Prostate gland (tissue), 2 donors: ENCODE results near the gene ST8SIA6.

Experiments used
- POLR2A ChIP-seq: fragments of 450-650 bp; IDR thresholded peaks from one replicate; pipeline ENCODE4 v1.6.1; 2016; ENCODE audit warnings: antibody characterized with exemption, mild to moderate bottlenecking
- POLR2AphosphoS5 ChIP-seq: sonication (generic); formaldehyde crosslinking; IDR thresholded peaks from one replicate; pipeline ENCODE4 v1.6.1; 2017; ENCODE audit warnings: antibody characterized with exemption
- TF ChIP-seq, protein P1 (sequence below), 4 experiments: fragments of 200-600 bp in 2 of 4; fragments of 450-650 bp in 2 of 4; sonication (generic) in 2 of 4; IDR thresholded peaks; 1 replicate in 3 of 4; 2 replicates in 1 of 4; pipeline ENCODE4 v1.5.1; 2016 to 2019; ENCODE audit warnings: antibody characterized with exemption in 4 of 4, mild to moderate bottlenecking in 2 of 4, moderate library complexity in 2 of 4

DNA sequence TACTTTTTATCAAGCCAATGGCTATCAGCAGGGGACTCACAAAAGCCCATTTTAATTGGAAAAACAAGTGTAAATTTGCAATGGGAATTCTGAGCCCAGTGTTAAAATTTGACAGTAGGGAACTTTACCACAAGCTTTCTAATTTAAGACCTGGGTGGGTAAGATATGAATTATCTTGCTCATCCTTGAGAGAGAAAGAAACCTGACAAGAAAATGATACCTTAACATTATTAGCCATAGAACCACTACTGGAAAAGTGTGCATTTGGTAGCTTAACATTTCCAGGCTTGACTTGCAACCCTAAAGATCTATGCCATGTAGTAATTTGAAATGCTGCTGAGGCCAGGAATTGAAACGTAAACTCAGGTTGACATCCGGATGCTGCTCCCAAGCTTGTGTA, 2.7 kb upstream of the ST8SIA6 start:
- TF ChIP-seq, protein P1, sequence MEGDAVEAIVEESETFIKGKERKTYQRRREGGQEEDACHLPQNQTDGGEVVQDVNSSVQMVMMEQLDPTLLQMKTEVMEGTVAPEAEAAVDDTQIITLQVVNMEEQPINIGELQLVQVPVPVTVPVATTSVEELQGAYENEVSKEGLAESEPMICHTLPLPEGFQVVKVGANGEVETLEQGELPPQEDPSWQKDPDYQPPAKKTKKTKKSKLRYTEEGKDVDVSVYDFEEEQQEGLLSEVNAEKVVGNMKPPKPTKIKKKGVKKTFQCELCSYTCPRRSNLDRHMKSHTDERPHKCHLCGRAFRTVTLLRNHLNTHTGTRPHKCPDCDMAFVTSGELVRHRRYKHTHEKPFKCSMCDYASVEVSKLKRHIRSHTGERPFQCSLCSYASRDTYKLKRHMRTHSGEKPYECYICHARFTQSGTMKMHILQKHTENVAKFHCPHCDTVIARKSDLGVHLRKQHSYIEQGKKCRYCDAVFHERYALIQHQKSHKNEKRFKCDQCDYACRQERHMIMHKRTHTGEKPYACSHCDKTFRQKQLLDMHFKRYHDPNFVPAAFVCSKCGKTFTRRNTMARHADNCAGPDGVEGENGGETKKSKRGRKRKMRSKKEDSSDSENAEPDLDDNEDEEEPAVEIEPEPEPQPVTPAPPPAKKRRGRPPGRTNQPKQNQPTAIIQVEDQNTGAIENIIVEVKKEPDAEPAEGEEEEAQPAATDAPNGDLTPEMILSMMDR (IDR thresholded peaks at IDR 0.05): no peak
- TF ChIP-seq POLR2A: no peak
- TF ChIP-seq POLR2AphosphoS5: no peak
